Amygdala (tissue), 56 donors: Measurements from ENCODE around the gene ELL2.

ENCODE experiments used
- DNase-seq, 56 donors: peaks; one replicate each; lab custom pipeline; 2025; lab: John Stamatoyannopoulos, UW

ELL2 gene

DNA sequence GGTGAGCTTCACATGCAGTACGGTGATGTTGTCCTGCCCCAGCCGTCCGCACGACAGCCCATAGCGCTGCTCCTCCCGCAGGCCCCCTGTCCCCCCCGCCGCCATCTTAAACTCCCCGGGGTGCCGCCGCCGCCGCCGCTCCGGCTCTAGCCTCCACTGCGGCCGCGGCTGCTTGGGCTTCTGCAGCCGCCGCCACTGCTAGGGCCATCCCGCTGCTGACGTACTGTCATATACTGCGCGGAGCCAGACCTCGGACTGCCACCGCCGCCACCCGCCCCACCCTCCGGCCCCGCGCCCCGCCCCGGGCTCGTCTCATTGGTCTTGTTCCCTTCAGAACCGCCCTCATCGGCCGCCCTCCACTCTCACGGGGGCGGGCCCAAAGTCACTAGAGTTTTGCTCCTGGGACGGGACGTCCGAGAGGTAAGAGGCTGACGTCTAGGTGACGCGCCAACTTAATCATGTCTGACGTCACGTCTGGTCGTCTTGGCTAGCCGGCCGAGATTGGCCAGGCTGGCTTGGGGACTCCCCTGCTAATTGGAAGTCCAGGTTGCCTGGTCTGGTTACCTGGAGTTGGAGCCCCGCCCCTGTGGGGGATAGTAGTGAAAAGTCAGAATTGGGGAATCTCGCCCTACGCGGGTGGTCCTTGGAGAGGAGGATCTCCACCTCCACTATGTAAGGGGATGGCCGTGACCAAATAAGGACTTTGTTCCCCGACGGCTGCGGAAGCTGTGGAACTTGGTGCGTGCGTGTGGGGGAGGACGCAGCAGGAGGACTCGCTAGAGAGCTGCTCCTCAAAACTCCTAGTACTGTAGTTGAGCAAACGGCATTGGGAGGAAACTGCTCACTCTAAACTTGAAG, at the start of gene ELL2:
ELL2 (minus strand) TSS at position 235 of the 858 bp plus-strand sequence; CDS start at position 105, 130 bp downstream.
- DNase-seq = peak; percentile 52 to 99 (median 92)

DNA sequence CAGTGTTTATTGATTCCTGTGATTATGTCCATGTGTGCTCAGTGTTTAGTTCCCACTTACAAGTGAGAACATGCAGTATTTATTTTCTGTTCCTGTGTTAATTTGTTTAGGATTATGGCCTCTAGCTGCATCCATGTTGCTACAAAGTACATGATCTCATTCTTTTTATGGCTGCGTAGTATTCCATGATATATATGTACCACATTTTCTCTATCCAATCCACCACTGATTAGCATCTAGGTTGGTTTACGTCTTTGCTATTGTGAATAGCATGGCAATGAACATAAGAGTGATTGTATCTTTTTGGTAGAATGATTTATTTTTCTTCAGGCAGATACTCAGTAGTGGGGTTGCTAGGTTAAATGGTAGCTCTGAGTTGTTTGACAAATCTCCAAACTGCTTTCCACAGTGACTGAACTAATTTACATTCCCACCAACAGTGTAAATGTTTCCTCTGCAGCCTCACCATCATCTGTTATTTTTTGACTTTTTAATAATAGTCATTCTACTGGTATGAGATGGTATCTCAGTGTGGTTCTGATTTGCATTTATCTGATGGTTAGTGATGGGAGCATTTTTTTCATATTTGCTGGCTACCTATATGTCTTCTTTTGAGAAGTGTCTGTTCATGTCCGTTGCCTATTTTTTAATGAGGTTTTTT, 47.5 kb upstream of the ELL2 start:
- no peak for DNase-seq

DNA sequence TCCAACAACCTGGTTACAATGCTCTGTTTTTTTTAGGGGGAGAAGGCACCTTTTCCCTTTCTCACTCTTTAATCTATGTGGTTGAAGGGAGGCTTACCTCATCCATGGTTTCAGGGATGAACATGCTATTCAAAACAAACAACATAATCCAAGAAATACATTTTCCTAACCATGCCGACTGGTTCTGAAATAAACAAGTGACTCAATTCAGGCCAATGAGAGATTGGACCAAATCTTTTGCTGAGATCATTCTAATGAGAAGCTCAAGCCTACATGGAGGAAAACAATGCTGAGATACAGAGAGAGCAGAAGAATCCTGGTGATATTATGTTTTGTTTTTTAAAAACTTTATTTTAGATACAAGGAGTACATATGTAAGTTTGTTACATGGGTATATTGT, 46.8 kb upstream of the ELL2 start:
- no peak for DNase-seq

- no peak for DNase-seq
Measured at GRCh38 chr5:96007051-96007450, 45.4 kb upstream of the ELL2 start.

GRCh38 chr5:96006291-96006690, 44.6 kb upstream of the ELL2 start:
- DNase-seq = no peak

GRCh38 chr5:96004754-96005153, 43.1 kb upstream of the ELL2 start:
- no peak for DNase-seq

GRCh38 chr5:96004087-96004486, 42.4 kb upstream of the ELL2 start:
- DNase-seq = no peak

- no peak for DNase-seq
Measured at GRCh38 chr5:96001262-96001661, 39.6 kb upstream of the ELL2 start.

- DNase-seq = no peak
Measured at GRCh38 chr5:96000308-96000707, 38.7 kb upstream of the ELL2 start.

- DNase-seq = no peak
Measured at GRCh38 chr5:95996904-95997723, 35.5 kb upstream of the ELL2 start.

- no peak for DNase-seq
Measured at GRCh38 chr5:95995962-95996489, 34.4 kb upstream of the ELL2 start.

GRCh38 chr5:95993776-95994175, 32.1 kb upstream of the ELL2 start:
- no peak for DNase-seq

DNA sequence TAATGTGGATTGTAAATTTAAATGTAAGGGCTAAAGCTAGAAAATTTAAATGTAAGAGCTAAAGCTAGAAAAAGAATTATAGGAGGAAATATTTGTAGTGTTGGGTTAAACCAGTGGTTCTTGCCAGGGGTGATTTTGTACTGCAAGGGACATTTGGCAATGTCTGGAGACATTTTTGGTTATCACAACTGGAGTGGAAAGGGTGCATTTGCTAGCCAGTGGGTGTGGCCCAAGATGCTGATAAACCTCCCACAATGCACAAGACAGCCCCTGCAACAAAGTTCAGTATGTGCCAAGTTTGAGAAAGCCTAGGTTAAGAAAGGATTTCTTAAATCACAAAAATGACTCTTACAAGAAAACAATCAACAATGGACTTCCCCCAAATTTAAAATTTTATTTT, 31.6 kb upstream of the ELL2 start:
- DNase-seq = no peak

DNA sequence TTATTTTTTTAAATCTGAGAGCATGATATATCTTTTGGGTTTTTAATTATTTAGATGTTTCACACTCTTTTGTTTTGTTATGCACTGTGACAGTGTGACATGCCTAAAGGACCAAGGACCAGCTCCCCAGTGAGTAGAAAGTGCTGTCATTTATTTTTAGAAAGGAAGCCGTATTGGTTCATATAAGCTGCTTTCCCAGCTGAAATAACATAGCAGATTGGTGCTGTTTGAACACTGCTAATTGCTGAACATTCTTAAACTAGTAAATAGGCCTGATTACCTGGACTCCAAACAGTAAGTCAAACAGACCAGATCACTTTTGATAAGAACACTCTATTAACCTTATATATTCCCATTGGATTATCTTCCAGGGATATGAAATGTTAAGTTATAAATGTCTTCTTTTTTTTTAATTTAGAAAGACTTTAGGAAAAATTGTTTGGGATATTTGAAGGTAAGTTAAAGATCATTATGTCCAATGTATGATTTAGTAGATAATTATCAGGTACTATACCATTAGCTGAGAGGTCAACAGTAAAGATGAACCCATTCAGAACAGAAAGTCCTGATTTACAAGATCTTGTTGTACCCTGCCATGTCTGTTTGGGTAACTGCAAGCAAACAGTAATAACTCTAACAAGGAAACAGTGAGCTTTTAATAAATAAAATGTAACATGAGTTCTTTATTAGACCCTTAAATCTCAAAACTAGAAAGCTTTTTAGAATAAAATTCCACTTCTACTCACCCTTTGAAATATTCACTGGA, 27.8 kb upstream of the ELL2 start:
- DNase-seq = no peak

DNA sequence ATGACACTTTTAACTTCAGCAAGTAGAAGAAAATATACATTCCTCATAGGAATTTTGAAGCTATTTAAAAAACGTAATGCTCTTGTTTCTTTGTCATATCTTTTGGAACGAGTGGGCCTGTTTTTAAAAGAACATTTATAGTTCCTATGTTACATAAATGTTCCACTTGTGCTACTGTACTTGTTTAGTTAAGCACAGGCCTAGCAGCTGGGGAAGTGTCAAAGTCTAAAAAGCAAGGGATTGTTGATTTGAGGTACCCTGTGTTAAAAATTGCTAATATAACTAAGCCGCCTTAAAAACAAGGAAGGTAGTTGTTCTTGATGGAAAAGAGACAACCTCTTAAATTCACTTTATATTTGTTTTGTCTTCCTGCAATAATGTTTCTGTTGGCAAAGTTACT, 27.2 kb upstream of the ELL2 start:
- DNase-seq = no peak

- no peak for DNase-seq
Measured at GRCh38 chr5:95988094-95988493, 26.4 kb upstream of the ELL2 start.

- no peak for DNase-seq
Measured at GRCh38 chr5:95986937-95987520, 25.4 kb upstream of the ELL2 start.

DNA sequence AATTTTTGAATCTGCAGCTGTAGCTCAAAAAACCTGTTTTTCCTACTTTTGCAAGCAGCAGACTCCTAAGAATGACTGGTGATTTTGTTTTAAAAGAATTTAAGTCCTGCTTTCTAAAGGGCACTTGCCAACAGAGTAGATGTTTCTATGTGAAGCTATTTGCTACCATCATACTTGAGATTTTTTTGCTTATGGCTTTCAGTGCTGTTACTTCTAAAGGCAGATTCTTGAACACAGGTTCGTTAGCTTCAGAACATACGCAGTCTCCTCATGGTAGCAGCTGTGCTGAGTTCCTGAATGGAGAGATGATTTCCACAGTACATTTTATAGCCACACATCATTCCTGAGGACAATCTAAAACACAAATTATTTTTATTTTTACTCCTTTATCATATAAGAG, 24.4 kb upstream of the ELL2 start:
- DNase-seq = no peak

- DNase-seq = no peak
Measured at GRCh38 chr5:95985249-95985648, 23.6 kb upstream of the ELL2 start.
